HepG2 (cell line): Measurements from ENCODE around the gene SLC5A3. TPM values are rescaled to one million over a fixed set of nuclear protein-coding genes. Genes with fewer than 3 reads are reported as not detected.

ENCODE experiments used
- ATAC-seq: fragments of 200-7000 bp; cut with Tn5 transposase; 3 replicates; pipeline ENCODE4 v1.9.1; 2020; ENCODE audit warnings: mild to moderate bottlenecking, moderate library complexity
- BruUV-seq: library from RNA; stranded (reverse); fragments of 400-500 nt; replicated peaks from 2 replicates; lab custom pipeline; 2021; lab: Mats Ljungman, UMichigan
- CTCF ChIA-PET: fragments of 300-600 bp; formaldehyde crosslinking; extraction: SDS; loops from one replicate; lab custom pipeline; 2021; ENCODE audit warnings: low total read pairs, inconsistent platforms, low intra/inter-chr PET ratio; lab: Yijun Ruan, JAX
- POLR2A ChIA-PET: fragments of 350-600 bp; sonication (Branson Sonifier 250); formaldehyde crosslinking; loops from one replicate; lab custom pipeline; 2020; ENCODE audit warnings: antibody characterized with exemption, inconsistent platforms; lab: Yijun Ruan, JAX
- DNase-seq: peaks from one replicate; pipeline ENCODE4 v3.0.0-alpha.2; 2015; ENCODE audit warnings: low spot score
- FAIRE-seq: peaks from 3 replicates; lab custom pipeline; 2011; peaks lifted over from hg19 to GRCh38; lab: Jason Lieb, UNC
- H2AFZ ChIP-seq: one replicate; pipeline ENCODE4 v1.6.1; 2011; ENCODE audit warnings: low read length, inconsistent platforms
- H3K27ac ChIP-seq: fragments of 300-600 bp; 3 replicates; pipeline ENCODE4 v1.8.0; 2011; ENCODE audit warnings: mixed run types, mild to moderate bottlenecking, mixed read lengths, low read length, inconsistent platforms; ENCODE audit not compliant: insufficient read depth; ENCODE audit errors: extremely low read length
- H3K27me3 ChIP-seq, 2 experiments: fragments of 200-600 bp in 1 of 2; 2 replicates in 1 of 2; 3 replicates in 1 of 2; pipeline versions ENCODE4 v1.6.0 to v1.8.0; 2011; ENCODE audit warnings: low read length in 2 of 2, mild to moderate bottlenecking in 2 of 2, moderate library complexity in 2 of 2, inconsistent platforms in 1 of 2; ENCODE audit not compliant: insufficient read depth in 2 of 2, control insufficient read depth in 1 of 2
- H3K36me3 ChIP-seq, 2 experiments: fragments of 200-600 bp in 1 of 2; replicated peaks in 1 of 2; 2 replicates in 1 of 2; 3 replicates in 1 of 2; pipeline versions ENCODE4 v1.5.1 to v1.8.0; 2011; ENCODE audit warnings: low read length in 2 of 2, inconsistent platforms in 1 of 2; ENCODE audit not compliant: insufficient read depth in 2 of 2, control insufficient read depth in 1 of 2
- H3K4me1 ChIP-seq: 2 replicates; pipeline ENCODE4 v1.5.1; 2012; ENCODE audit warnings: low read length, inconsistent platforms; ENCODE audit not compliant: insufficient read depth
- H3K4me2 ChIP-seq: 2 replicates; pipeline ENCODE4 v1.6.0; 2011; ENCODE audit warnings: low read depth, low read length, inconsistent platforms
- H3K4me3 ChIP-seq, 3 experiments: fragments of 200-600 bp in 1 of 3; sonication (generic), shearing (Covaris generic) in 1 of 3; replicated peaks in 1 of 3; 2 replicates each; pipeline ENCODE4 v1.5.1; 2011 to 2016; ENCODE audit warnings: low read length in 3 of 3, inconsistent platforms in 2 of 3, low read depth in 2 of 3, mild to moderate bottlenecking in 2 of 3, control low read depth in 1 of 3, mixed read lengths in 1 of 3; ENCODE audit not compliant: insufficient read depth in 1 of 3
- H3K79me2 ChIP-seq: one replicate; pipeline ENCODE4 v1.6.1; 2011; ENCODE audit warnings: low read length, inconsistent platforms; ENCODE audit not compliant: insufficient read depth
- H3K9ac ChIP-seq: 2 replicates; pipeline ENCODE4 v1.6.0; 2011; ENCODE audit warnings: mild to moderate bottlenecking, low read depth, low read length, inconsistent platforms; ENCODE audit not compliant: insufficient read depth
- H3K9me3 ChIP-seq: 2 replicates; pipeline ENCODE4 v1.5.1; 2012; ENCODE audit warnings: mild to moderate bottlenecking, low read length
- H4K20me1 ChIP-seq: 2 replicates; pipeline ENCODE4 v1.6.0; 2011; ENCODE audit warnings: inconsistent platforms, mild to moderate bottlenecking, low read length, moderate library complexity; ENCODE audit not compliant: insufficient read depth
- HMG20A ChIP-seq: IDR thresholded peaks from 2 replicates; pipeline ENCODE4 v1.6.1; 2016; ENCODE audit warnings: borderline replicate concordance
- MTF2 ChIP-seq: sonication (generic); formaldehyde crosslinking; IDR thresholded peaks from 2 replicates; pipeline ENCODE4 v1.5.0; 2020; ENCODE audit warnings: missing genetic modification reagents, borderline replicate concordance
- NAIF1 ChIP-seq: sonication (generic); formaldehyde crosslinking; IDR thresholded peaks from 2 replicates; pipeline ENCODE4 v1.5.0; 2020; ENCODE audit warnings: mild to moderate bottlenecking, missing genetic modification reagents, borderline replicate concordance
- NFAT5 ChIP-seq: sonication (generic); formaldehyde crosslinking; IDR thresholded peaks from 2 replicates; pipeline ENCODE4 v1.4.0; 2020; ENCODE audit warnings: missing genetic modification reagents
- RBM39 ChIP-seq: fragments of 200-400 bp; formaldehyde crosslinking; IDR thresholded peaks from one replicate; pipeline ENCODE4 v1.6.1; 2018; ENCODE audit warnings: antibody characterized with exemption, mild to moderate bottlenecking, low read depth, low read length; ENCODE audit not compliant: poor library complexity, severe bottlenecking
- RCOR2 ChIP-seq: IDR thresholded peaks from 2 replicates; pipeline ENCODE4 v1.6.1; 2016; ENCODE audit warnings: missing biosample characterization, missing genetic modification reagents
- SKI ChIP-seq: fragments of 450-650 bp; IDR thresholded peaks from one replicate; pipeline ENCODE4 v1.6.1; 2018; ENCODE audit warnings: mild to moderate bottlenecking; ENCODE audit not compliant: partially characterized antibody
- ZBTB38 ChIP-seq: sonication (generic); formaldehyde crosslinking; IDR thresholded peaks from 2 replicates; pipeline ENCODE4 v1.5.1; 2020; ENCODE audit warnings: mild to moderate bottlenecking, missing genetic modification reagents
- ZBTB7A ChIP-seq: sonication (generic); formaldehyde crosslinking; IDR thresholded peaks from 2 replicates; pipeline ENCODE4 v1.8.0; 2022; ENCODE audit warnings: mild to moderate bottlenecking, missing genetic modification reagents
- ZNF616 ChIP-seq: sonication (generic); formaldehyde crosslinking; IDR thresholded peaks from 2 replicates; pipeline ENCODE4 v1.5.0; 2020; ENCODE audit warnings: low read depth, mild to moderate bottlenecking, missing genetic modification reagents
- WGBS: methylation state at CpG from one replicate; pipeline ENCODE4 v1.1.6; 2017; ENCODE audit warnings: low lambda C conversion rate; 5-methylcytosine and 5-hydroxymethylcytosine counted together
- in situ Hi-C: cut with HindIII; loops from 2 replicates; pipeline ENCODE4 v1.10.0; 2017; ENCODE audit warnings: low pct_unique_long_range_greater_than_20kb; ENCODE audit not compliant: extremely low pct_ligation_motif_present
- intact Hi-C: fragments of 100-400 bp; cut with micrococcal nuclease; formaldehyde crosslinking; loops from one replicate; pipeline ENCODE4 v1.10.0; 2022; ENCODE audit not compliant: unreplicated experiment
- polyA plus RNA-seq, 8 experiments: library from polyadenylated mRNA; depleted of rRNA in 3 of 8; stranded (reverse) in 7 of 8; unstranded in 1 of 8; fragments of >200 nt; fragmentation: Illumina TruSeq in 4 of 8; extraction: Trizol in 4 of 8; gene quantifications; 2 replicates each; pipeline versions ENCODE4 v1.2.1 to v1.2.3, GENCODE V29; 2011 to 2016; ENCODE audit warnings: low read depth in 4 of 8, missing spikeins in 1 of 8, mixed read lengths in 1 of 8; ENCODE audit not compliant: insufficient read depth in 1 of 8
- total RNA-seq, 5 experiments: library from RNA; depleted of rRNA; stranded (reverse); fragments of >200 nt; fragmentation: Illumina TruSeq; extraction: Trizol; gene quantifications; 2 replicates each; pipeline ENCODE4 v1.2.3, GENCODE V29; 2016; ENCODE audit warnings: low read depth in 1 of 5
- TF ChIP-seq, protein P1 (sequence below): sonication (generic); formaldehyde crosslinking; IDR thresholded peaks from 2 replicates; pipeline ENCODE4 v1.4.0; 2020; ENCODE audit warnings: mild to moderate bottlenecking, missing genetic modification reagents

The SLC5A3 gene
- total and polyA plus RNA-seq, 2 of the 13 experiments (the other 11 are each of a cell fraction or from before 2014, with no cell fraction given) = 5.6 to 11.2 TPM

GRCh38 chr21:34115160-34115559 is 41.8 kb downstream of the SLC5A3 start:
- no peak for ATAC-seq
- intact Hi-C loops (no loop called here), in situ Hi-C loops (no loop called here)
- ChIA-PET CTCF (no interaction called here), POLR2A (no interaction called here)
- Histone ChIP-seq H3K4me3 (no peak overlapping the region), H3K79me2 (peaks cover 3% of the 10 kb centered on the region), H3K4me2 (no peak overlapping the region), H3K27me3 (no peaks in the 10 kb centered on the region), H3K4me1 (peaks cover 20% of the 10 kb centered on the region), H3K9me3 (no peaks in the 10 kb centered on the region), H3K36me3 (no peaks in the 10 kb centered on the region), H3K27ac (no peak overlapping the region), H3K9ac (no peak overlapping the region), H4K20me1 (no peaks in the 10 kb centered on the region), H2AFZ (no peak overlapping the region)
- no peak for DNase-seq
- BruUV-seq = no TSS peak
- no peak for FAIRE-seq
- TF ChIP-seq NAIF1 (CRISPR knock-in tag) (no peak), RBM39 (no peak), ZBTB7A (CRISPR knock-in tag) (no peak), HMG20A (no peak), NFAT5 (CRISPR knock-in tag) (no peak), SKI (no peak), ZNF616 (CRISPR knock-in tag) (no peak), MTF2 (CRISPR knock-in tag) (no peak), ZBTB38 (CRISPR knock-in tag) (no peak), RCOR2 (CRISPR knock-in tag) (no peak)
- TF ChIP-seq, protein P1, sequence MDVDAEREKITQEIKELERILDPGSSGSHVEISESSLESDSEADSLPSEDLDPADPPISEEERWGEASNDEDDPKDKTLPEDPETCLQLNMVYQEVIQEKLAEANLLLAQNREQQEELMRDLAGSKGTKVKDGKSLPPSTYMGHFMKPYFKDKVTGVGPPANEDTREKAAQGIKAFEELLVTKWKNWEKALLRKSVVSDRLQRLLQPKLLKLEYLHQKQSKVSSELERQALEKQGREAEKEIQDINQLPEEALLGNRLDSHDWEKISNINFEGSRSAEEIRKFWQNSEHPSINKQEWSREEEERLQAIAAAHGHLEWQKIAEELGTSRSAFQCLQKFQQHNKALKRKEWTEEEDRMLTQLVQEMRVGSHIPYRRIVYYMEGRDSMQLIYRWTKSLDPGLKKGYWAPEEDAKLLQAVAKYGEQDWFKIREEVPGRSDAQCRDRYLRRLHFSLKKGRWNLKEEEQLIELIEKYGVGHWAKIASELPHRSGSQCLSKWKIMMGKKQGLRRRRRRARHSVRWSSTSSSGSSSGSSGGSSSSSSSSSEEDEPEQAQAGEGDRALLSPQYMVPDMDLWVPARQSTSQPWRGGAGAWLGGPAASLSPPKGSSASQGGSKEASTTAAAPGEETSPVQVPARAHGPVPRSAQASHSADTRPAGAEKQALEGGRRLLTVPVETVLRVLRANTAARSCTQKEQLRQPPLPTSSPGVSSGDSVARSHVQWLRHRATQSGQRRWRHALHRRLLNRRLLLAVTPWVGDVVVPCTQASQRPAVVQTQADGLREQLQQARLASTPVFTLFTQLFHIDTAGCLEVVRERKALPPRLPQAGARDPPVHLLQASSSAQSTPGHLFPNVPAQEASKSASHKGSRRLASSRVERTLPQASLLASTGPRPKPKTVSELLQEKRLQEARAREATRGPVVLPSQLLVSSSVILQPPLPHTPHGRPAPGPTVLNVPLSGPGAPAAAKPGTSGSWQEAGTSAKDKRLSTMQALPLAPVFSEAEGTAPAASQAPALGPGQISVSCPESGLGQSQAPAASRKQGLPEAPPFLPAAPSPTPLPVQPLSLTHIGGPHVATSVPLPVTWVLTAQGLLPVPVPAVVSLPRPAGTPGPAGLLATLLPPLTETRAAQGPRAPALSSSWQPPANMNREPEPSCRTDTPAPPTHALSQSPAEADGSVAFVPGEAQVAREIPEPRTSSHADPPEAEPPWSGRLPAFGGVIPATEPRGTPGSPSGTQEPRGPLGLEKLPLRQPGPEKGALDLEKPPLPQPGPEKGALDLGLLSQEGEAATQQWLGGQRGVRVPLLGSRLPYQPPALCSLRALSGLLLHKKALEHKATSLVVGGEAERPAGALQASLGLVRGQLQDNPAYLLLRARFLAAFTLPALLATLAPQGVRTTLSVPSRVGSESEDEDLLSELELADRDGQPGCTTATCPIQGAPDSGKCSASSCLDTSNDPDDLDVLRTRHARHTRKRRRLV (CRISPR knock-in tag) = no peak
- 91% methylated on average over 1 of the region's 1 CpG for WGBS
